SKM-1 (cell line): ENCODE measurements around the gene METTL15.
"Not testable (repeated sequence)": the region's sequence is repeated elsewhere in the genome, so short reads cannot be mapped to it uniquely, and the experiment has no call there.

ENCODE experiments used
- DNase-seq: peaks from one replicate; lab custom pipeline; 2025; ENCODE audit not compliant: unreplicated experiment; lab: John Stamatoyannopoulos, UW

Gene METTL15

GRCh38 chr11:28107750-28108618 lies at the start of gene METTL15, which contains the start of gene KIF18A:
TSS of gene METTL15 (plus strand) at chr11:28108388. CDS start at chr11:28113335, 4,947 bp downstream.
TSS of gene KIF18A (minus strand) at chr11:28108156. CDS start at chr11:28097947, 10,209 bp downstream.
- peak; percentile 84 for DNase-seq

- DNase-seq = no peak
These were observed 36.9 kb upstream of the METTL15 start for GRCh38 chr11:28071305-28071704.

GRCh38 chr11:28072321-28072720 lies 35.9 kb upstream of the METTL15 start:
- no peak for DNase-seq

GRCh38 chr11:28077521-28077920 lies 30.7 kb upstream of the METTL15 start:
- DNase-seq = no peak

- no peak for DNase-seq
These were observed 25.1 kb upstream of the METTL15 start for GRCh38 chr11:28083118-28083517.

GRCh38 chr11:28086569-28086968 lies 21.6 kb upstream of the METTL15 start:
- no peak for DNase-seq

- DNase-seq = not testable (repeated sequence)
These were observed 21.0 kb upstream of the METTL15 start for GRCh38 chr11:28087192-28087591.

- DNase-seq = not testable (repeated sequence)
These were observed 20.5 kb upstream of the METTL15 start for GRCh38 chr11:28087693-28088092.

GRCh38 chr11:28089378-28089777 lies 18.8 kb upstream of the METTL15 start:
- DNase-seq = no peak

GRCh38 chr11:28090052-28090749 lies 18.0 kb upstream of the METTL15 start:
- no peak for DNase-seq

GRCh38 chr11:28092786-28093185 lies 15.4 kb upstream of the METTL15 start:
- DNase-seq = no peak

GRCh38 chr11:28098257-28098656 lies 9.9 kb upstream of the METTL15 start:
- DNase-seq = no peak

GRCh38 chr11:28099715-28100114 lies 8.5 kb upstream of the METTL15 start:
- DNase-seq = no peak

GRCh38 chr11:28100665-28101064 lies 7.5 kb upstream of the METTL15 start:
- DNase-seq = no peak

GRCh38 chr11:28102300-28102699 lies 5.9 kb upstream of the METTL15 start:
- DNase-seq = not testable (repeated sequence)

GRCh38 chr11:28104425-28104824 lies 3.8 kb upstream of the METTL15 start:
- DNase-seq = no peak

- DNase-seq = no peak
These were observed 3.2 kb upstream of the METTL15 start for GRCh38 chr11:28104984-28105383.

GRCh38 chr11:28105869-28106268 lies 2.3 kb upstream of the METTL15 start:
- no peak for DNase-seq

GRCh38 chr11:28106353-28107043 lies 1.7 kb upstream of the METTL15 start:
- DNase-seq = no peak

- peak; percentile 13 for DNase-seq
These were observed 918 bp upstream of the METTL15 start for GRCh38 chr11:28107191-28107749.

GRCh38 chr11:28108958-28109357 lies 770 bp downstream of the METTL15 start:
- no peak for DNase-seq
